Measurements from ENCODE around the gene RCC2. TPM values are rescaled to one million over a fixed set of nuclear protein-coding genes. Genes with fewer than 3 reads are reported as not detected.
"Not testable (repeated sequence)": the region's sequence is repeated elsewhere in the genome, so short reads cannot be mapped to it uniquely, and the experiment has no call there.

RCC2 gene
- total RNA-seq (ENCODE audit: unreplicated experiment): 132 TPM
- long read RNA-seq, partial matches to known transcripts: 0 of 6 reads
- long read RNA-seq, other reads (novel, unspliced or antisense): 6 of 6 reads

DNA sequence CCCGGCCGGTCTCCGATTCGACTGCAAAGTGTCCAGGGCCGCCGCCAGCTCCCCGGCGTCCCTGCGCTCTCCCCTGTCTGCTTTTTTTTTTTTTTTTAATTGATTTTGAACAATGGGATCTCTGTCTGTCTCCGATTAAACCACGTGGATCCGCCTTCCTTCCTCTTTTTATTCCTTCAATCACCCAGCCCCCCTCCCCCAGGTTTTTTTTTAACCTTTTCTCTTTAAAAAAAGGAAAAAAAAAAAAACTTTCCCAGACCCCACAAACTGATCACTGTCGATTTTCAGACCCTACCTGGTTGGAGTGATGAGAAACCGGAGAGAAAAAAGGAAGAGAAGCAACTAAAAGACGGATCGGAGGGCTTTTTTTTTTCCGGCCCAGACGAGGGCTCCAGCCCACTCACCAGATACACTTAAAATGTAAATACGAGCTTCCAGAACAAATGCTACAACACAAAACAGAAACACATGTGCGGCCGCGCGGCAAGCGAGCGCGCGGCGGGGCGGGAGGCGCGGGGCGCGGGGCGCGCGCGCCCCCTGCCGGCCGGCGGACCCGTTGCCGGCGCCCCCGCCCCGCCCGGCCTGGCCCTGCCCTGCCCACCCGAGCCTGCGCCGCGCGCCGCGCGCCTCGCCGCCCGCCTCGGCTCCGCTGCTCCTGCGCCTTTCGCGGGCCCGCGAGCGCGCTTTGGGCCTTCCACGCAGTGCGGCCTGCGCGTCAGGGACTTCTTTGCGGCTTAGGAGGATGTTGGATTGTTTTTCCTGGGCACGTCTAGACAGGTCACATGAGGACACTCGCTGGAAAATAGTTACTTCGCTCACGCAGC is at the start of gene RCC2:
Gene RCC2 (minus strand): TSS at position 428 of the 824 bp plus-strand sequence. CDS start 1,163 bp downstream, outside the sequence.
- H3K27ac Mint-ChIP-seq (ENCODE audit: unreplicated experiment): peak within 1 kb of the TSS; percentile 98
- H3K4me1 Mint-ChIP-seq (ENCODE audit: low read depth, unreplicated experiment): peaks cover 31% of the 10 kb centered on the region
- peak; percentile 68 for DNase-seq
- peaks cover 12% of the 10 kb centered on the region for H3K27me3 Mint-ChIP-seq (ENCODE audit: unreplicated experiment)
- peaks cover 15% of the 10 kb centered on the region for H3K9me3 Mint-ChIP-seq (ENCODE audit: unreplicated experiment)
- TF ChIP-seq, protein P1, sequence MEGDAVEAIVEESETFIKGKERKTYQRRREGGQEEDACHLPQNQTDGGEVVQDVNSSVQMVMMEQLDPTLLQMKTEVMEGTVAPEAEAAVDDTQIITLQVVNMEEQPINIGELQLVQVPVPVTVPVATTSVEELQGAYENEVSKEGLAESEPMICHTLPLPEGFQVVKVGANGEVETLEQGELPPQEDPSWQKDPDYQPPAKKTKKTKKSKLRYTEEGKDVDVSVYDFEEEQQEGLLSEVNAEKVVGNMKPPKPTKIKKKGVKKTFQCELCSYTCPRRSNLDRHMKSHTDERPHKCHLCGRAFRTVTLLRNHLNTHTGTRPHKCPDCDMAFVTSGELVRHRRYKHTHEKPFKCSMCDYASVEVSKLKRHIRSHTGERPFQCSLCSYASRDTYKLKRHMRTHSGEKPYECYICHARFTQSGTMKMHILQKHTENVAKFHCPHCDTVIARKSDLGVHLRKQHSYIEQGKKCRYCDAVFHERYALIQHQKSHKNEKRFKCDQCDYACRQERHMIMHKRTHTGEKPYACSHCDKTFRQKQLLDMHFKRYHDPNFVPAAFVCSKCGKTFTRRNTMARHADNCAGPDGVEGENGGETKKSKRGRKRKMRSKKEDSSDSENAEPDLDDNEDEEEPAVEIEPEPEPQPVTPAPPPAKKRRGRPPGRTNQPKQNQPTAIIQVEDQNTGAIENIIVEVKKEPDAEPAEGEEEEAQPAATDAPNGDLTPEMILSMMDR (IDR thresholded peaks at IDR 0.05; ENCODE audit: partially characterized antibody, unreplicated experiment): no peak
- H3K4me3 Mint-ChIP-seq (ENCODE audit: unreplicated experiment): peak within 1 kb of the TSS; percentile 99
- peaks cover 4% of the 10 kb centered on the region for H3K36me3 Mint-ChIP-seq (ENCODE audit: unreplicated experiment)

DNA sequence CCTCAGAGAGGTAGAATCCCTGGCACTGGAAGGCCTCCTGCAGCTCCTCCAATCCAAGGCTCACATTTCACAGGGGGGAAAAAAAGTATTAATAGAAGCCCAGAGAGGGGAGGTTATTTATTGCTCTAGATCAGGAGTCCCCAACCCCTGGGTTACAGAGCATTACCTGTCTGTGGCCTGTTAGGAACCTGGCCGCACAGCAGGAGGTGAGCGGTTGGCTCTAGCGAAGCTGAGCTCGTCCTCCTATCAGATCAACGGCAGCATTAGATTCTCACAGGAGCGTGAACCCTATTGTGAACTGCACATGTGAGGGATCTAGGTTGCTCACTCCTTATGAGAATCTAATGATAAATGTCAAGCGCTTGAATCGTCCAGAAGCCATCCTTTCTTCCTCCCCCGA is 46.8 kb upstream of the RCC2 start:
- Mint-ChIP-seq H3K36me3 (ENCODE audit: unreplicated experiment) (no peaks in the 10 kb centered on the region), H3K27me3 (ENCODE audit: unreplicated experiment) (peaks cover 4% of the 10 kb centered on the region), H3K9me3 (ENCODE audit: unreplicated experiment) (peaks cover 2% of the 10 kb centered on the region), H3K27ac (ENCODE audit: unreplicated experiment) (no peak overlapping the region), H3K4me1 (ENCODE audit: low read depth, unreplicated experiment) (no peaks in the 10 kb centered on the region), H3K4me3 (ENCODE audit: unreplicated experiment) (no peak overlapping the region)
- no peak for DNase-seq
- TF ChIP-seq, protein P1 (IDR thresholded peaks at IDR 0.05; ENCODE audit: partially characterized antibody, unreplicated experiment): no peak

DNA sequence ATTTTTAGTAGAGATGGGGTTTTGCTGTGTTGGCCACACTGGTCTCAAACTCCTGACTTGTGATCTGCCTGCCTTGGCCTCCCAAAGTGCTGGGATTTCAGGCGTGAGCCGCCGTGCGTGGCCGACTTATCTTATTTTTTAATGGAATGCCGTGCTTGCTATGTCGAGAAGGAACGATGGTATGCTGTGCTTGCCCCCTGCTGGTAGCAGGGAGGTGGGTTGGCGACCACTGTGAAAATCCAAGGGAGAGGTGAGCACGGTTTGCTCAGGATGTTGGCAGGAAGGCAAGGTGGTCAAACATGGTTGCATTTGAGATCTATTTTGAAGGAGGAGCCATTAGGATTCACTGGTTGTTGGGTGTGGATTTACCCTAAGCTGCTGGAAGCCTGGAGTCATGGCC is 45.8 kb upstream of the RCC2 start:
- TF ChIP-seq, protein P1 (IDR thresholded peaks at IDR 0.05; ENCODE audit: partially characterized antibody, unreplicated experiment): peak; percentile 61
- Mint-ChIP-seq H3K4me1 (ENCODE audit: low read depth, unreplicated experiment) (no peaks in the 10 kb centered on the region), H3K9me3 (ENCODE audit: unreplicated experiment) (peaks cover 4% of the 10 kb centered on the region), H3K27ac (ENCODE audit: unreplicated experiment) (peak overlapping the region; percentile 43), H3K27me3 (ENCODE audit: unreplicated experiment) (peaks cover 7% of the 10 kb centered on the region), H3K36me3 (ENCODE audit: unreplicated experiment) (no peaks in the 10 kb centered on the region), H3K4me3 (ENCODE audit: unreplicated experiment) (no peak overlapping the region)
- DNase-seq: peak; percentile 33

DNA sequence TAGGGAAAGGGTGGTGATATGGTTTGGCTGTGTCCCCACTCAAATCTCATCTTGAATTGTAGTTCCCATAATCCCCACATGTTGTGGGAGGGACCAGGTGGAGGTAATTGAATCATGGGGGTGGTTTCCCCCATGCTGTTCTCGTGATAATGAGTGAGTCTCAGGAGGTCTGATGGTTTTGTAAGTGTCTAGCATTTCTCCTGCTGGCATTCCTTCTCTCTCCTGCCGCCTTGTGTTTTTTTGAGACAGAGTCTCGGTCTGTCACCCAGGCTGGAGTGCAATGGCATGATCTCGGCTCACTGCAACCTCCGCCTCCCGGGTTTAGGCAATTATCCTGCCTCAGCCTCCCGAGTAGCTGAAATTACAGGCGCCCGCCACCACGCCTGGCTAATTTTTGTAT is 42.5 kb upstream of the RCC2 start:
- not testable (repeated sequence) for H3K4me1 Mint-ChIP-seq (ENCODE audit: low read depth, unreplicated experiment); DNase-seq

DNA sequence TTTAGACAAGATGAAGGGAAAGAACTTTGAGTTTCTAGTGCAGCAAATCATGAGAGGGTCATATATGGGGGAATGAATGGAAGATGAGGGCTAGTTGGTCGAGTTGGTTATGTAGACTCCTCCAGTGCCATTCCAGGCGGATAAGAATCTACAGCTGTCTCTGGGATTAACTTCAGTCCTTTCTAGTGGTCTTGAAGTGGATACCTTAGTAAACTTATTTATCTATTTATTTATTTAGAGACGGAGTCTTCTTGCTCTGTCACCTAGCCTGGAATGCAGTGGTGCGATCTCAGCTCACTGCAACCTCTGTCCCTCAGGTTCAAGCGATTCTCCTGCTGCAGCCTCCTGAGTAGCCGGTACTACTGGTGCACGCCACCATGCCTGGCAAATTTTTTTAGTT is 41.4 kb upstream of the RCC2 start:
- peaks cover 9% of the 10 kb centered on the region for H3K27me3 Mint-ChIP-seq (ENCODE audit: unreplicated experiment)
- H3K4me3 Mint-ChIP-seq (ENCODE audit: unreplicated experiment): no peak overlapping the region
- H3K36me3 Mint-ChIP-seq (ENCODE audit: unreplicated experiment): no peaks in the 10 kb centered on the region
- DNase-seq: no peak
- peaks cover 4% of the 10 kb centered on the region for H3K9me3 Mint-ChIP-seq (ENCODE audit: unreplicated experiment)
- H3K27ac Mint-ChIP-seq (ENCODE audit: unreplicated experiment): no peak overlapping the region
- TF ChIP-seq, protein P1 (IDR thresholded peaks at IDR 0.05; ENCODE audit: partially characterized antibody, unreplicated experiment): no peak
- H3K4me1 Mint-ChIP-seq (ENCODE audit: low read depth, unreplicated experiment): peaks cover 4% of the 10 kb centered on the region

More for the DNA sequence above, 42.5 kb upstream of the RCC2 start:
- not testable (repeated sequence) for H3K9me3 Mint-ChIP-seq (ENCODE audit: unreplicated experiment); H3K4me3 Mint-ChIP-seq (ENCODE audit: unreplicated experiment); H3K27me3 Mint-ChIP-seq (ENCODE audit: unreplicated experiment); H3K36me3 Mint-ChIP-seq (ENCODE audit: unreplicated experiment); H3K27ac Mint-ChIP-seq (ENCODE audit: unreplicated experiment)

Data from glutamatergic neuron (in vitro differentiated cells).